NCI-H446 treated with DMSO at 0.1 percent for 48 hours (cell line): ENCODE measurements around the gene TCN2.
"Not testable (repeated sequence)": the region's sequence is repeated elsewhere in the genome, so short reads cannot be mapped to it uniquely, and the experiment has no call there.

Source experiments
- DNase-seq: peaks from one replicate; lab custom pipeline; 2025; lab: John Stamatoyannopoulos, UW

The TCN2 gene

GRCh38 chr22:30647536-30647935 lies 40.6 kb downstream of the TCN2 start:
- DNase-seq, result peak; percentile 48

- no peak for DNase-seq
These were observed 41.9 kb downstream of the TCN2 start for GRCh38 chr22:30648825-30649224.

- DNase-seq, result no peak
These were observed 42.5 kb downstream of the TCN2 start for GRCh38 chr22:30649430-30650007.

- DNase-seq, result peak; percentile 12
These were observed 43.6 kb downstream of the TCN2 start for GRCh38 chr22:30650508-30651116.

- no peak for DNase-seq
These were observed 45.9 kb downstream of the TCN2 start for GRCh38 chr22:30652852-30653251.

GRCh38 chr22:30654361-30654760 lies 47.4 kb downstream of the TCN2 start:
- DNase-seq, result no peak

- no peak for DNase-seq
These were observed 48.6 kb downstream of the TCN2 start for GRCh38 chr22:30655532-30655931.

GRCh38 chr22:30662040-30662439 lies 55.1 kb downstream of the TCN2 start:
- peak; percentile 8 for DNase-seq

GRCh38 chr22:30664798-30665197 lies 57.8 kb downstream of the TCN2 start:
- no peak for DNase-seq

GRCh38 chr22:30665266-30665665 lies 58.3 kb downstream of the TCN2 start:
- no peak for DNase-seq

GRCh38 chr22:30665786-30666185 lies 58.8 kb downstream of the TCN2 start:
- DNase-seq, result no peak

GRCh38 chr22:30667107-30667493 lies 60.1 kb downstream of the TCN2 start:
- no peak for DNase-seq

GRCh38 chr22:30667494-30668385 lies 60.8 kb downstream of the TCN2 start, which contains the start of gene DUSP18:
Gene DUSP18 (minus strand): TSS chr22:30667875. CDS start chr22:30664003, 3,872 bp downstream.
- DNase-seq, result peak; percentile 73

- DNase-seq, result no peak
These were observed 61.4 kb downstream of the TCN2 start for GRCh38 chr22:30668386-30668710.

- no peak for DNase-seq
These were observed 64.1 kb downstream of the TCN2 start for GRCh38 chr22:30671071-30671470.

GRCh38 chr22:30673136-30673535 lies 66.2 kb downstream of the TCN2 start:
- DNase-seq, result no peak

- no peak for DNase-seq
These were observed 67.5 kb downstream of the TCN2 start for GRCh38 chr22:30674482-30674881.

- DNase-seq, result no peak
These were observed 68.5 kb downstream of the TCN2 start for GRCh38 chr22:30675436-30675835.

GRCh38 chr22:30676565-30676964 lies 69.6 kb downstream of the TCN2 start:
- DNase-seq, result not testable (repeated sequence)
